Endometrial microvascular endothelial cells (primary cell): ENCODE results near the gene FUBP1. TPM values are rescaled to one million over a fixed set of nuclear protein-coding genes. Genes with fewer than 3 reads are reported as not detected.
"Not testable (repeated sequence)": the region's sequence is repeated elsewhere in the genome, so short reads cannot be mapped to it uniquely, and the experiment has no call there.

Experiments used
- in situ Hi-C: cut with HindIII; loops from 2 replicates; pipeline ENCODE4 v1.10.0; 2017; ENCODE audit warnings: low sequenced_read_pairs, low pct_unique_long_range_greater_than_20kb; ENCODE audit errors: inconsistent ontology term
- total RNA-seq: library from RNA; depleted of rRNA; stranded (reverse); fragments of >200 nt; gene quantifications from one replicate; pipeline ENCODE4 v1.2.3, GENCODE V29; 2015; ENCODE audit errors: inconsistent ontology term

The FUBP1 gene
- total RNA-seq, 1 donor from 2014 or later: 113 TPM

DNA sequence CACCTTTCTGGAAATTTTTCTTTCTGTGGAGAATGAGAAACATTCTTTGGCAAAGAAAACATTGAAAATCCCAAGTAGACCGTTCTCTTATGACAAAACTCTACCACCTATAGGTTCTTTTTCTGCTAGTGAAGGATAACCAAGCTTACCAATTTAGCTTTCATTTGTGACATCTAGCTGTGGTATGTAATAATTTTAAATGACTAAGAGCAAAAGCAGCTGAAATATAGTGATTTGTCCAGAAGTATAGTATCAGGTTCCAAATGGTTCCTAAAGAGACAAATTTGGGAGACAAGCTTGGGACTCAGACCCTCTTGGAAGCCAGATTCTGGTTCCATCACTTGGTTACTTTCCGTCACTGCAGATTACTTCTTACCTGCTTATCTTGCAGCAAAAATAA, 24.4 kb downstream of the FUBP1 start:
- in situ Hi-C loops: no loop called here

DNA sequence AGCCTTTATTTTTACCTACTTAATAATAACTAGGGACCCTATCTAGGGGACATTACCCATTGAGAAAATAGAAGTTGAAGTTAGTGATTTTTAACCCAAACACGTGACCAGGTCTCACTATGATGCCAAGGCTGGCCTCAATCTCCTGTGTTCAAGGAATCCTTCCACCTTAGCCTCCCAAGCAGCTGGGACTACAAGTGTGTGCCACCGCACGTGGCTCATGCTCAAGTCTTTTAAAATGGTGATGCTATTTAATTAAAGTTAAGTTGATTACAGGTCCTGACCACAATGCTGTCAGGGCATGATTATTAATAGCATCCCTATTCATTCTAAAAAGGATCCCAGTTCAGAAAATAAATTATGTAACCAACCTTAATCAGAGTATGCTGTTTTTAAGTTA, 25.0 kb downstream of the FUBP1 start:
- in situ Hi-C loops: no loop called here

DNA sequence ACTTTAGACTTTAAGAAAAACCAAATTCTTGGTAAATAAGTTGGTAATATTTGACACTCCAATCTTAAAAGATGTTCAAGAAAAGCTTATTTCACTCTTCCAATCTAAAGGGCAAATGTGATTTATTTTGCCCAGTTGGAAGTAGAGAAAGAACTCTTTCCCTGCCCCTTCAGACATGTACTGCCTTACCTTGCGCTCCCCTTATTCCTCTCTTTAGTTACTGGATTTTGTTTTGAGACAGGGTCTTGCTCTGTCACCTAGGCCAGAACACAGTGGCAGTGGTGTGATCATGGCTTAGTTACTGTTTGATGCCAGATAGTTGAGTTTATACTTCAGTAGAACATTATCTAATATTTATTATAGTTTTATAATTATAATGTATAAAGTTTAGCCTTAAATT, 27.5 kb downstream of the FUBP1 start:
- in situ Hi-C loops: no loop called here

DNA sequence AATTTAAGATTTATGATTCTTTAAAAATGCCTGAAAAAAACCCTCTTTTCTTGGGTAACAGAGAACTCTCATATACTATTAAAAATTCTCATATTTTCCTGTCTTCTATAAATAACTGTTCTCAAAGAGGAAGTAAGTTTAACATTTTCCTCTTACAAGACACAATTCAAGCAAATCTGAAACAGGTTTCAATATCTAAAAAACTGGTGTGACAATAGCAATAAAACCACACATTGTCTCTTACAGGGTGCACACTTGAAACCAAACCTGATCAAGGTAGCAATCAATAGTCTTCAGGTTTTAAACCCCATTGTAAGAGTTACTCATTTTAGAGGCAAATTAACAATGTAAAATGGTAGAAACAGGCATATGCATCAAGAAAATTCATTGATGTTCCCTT, 28.0 kb downstream of the FUBP1 start:
- in situ Hi-C loops: no loop called here

DNA sequence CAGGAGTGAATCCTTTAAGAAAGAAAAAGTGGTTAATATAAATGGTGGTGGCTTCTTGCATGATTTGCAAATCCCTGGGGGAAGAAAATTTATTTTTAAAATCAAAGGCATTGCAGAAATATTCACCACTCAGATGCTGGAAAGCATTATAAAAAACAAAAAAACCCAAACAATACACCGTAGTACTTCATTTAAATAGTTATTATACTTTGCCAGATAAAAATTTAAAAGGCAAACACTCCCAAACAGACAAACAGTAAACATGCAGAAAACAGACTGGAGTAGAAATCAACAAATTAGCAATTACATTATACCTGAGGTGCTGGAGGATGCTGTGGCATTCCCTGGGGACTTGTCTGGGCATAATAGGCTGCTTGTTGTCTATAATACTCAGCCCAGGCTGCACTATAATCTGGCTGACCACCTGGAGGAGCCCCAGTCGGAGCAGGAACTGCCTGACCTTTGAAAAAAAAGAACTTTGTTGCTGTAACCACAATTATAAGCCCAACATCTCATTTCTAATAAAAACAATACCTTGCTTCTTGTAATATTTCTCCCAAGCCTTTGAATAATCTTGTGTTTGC, 29.9 kb downstream of the FUBP1 start:
- in situ Hi-C loops: no loop called here

DNA sequence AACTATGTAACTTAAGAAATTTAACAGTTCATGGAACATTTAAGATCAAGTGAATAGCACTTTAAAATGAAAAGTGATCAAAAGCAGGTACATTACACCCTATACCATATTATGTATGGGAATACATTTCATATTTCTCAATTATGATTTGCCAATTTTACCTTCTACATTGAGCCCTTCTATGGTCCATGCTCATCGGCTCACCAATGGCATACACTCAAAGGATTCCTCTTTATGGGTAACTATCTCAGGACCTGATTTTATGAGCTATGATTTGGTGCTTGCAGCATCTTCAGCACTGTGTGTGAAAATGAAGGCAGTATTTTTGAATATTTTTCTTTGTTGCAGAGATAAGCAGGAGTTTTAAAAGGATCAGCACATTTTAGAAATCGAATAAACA, 33.5 kb downstream of the FUBP1 start:
- in situ Hi-C loops: no loop called here

DNA sequence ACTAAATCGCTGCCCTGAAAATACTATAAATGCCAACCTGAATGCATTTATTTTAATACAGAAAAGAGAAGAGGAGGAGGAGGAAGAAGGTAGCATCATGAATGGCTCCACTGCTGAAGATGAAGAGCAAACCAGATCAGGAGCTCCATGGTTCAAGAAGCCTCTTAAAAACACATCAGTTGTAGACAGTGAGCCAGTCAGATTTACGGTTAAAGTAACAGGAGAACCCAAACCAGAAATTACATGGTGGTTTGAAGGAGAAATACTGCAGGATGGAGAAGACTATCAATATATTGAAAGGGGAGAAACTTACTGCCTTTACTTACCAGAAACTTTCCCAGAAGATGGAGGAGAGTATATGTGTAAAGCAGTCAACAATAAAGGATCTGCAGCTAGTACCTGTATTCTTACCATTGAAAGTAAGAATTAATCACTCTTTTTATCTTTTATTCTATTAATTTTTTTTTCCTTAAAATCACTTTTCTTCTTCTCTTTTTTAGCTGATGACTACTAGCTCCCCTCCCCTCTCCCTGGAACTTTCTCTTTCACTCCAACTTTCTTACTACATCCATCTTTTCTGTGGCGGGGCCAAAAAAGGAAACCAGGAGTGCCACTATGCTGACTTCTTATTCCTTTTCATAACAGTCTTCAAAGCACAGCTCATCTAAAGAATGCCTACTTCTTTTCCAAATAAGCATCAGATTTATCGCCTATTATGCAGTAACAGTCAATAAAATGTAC, 36.3 kb downstream of the FUBP1 start:
- in situ Hi-C loops: no loop called here

DNA sequence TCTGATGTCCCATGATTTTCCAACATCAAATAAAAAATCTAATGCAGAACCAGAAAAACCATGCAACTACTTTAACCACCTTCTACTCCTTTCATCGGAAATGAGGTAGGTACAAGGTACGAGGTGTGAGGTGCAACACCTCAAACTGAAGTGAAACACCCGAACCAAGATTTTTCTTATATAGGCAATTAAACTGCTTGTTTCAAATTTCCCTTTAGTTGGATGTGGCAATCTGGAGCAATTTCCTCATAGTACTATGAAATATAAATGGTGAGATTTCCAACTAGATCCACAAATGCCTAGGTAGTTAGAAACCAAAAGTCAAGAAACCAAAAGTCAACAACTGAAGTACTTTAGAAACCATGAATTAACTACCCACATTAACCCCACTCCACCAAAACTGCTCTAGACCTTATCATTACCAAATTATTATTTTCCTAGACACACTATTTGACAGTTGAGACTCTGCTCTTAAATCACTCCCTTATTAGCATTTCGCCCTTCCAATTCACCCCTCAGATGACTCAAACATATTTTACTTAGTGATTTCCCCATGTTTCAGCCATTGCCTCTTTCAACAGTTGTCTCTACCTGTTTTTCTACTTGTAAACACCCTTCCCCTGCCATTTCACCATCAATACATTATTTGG, 37.8 kb downstream of the FUBP1 start:
- in situ Hi-C loops: no loop called here

DNA sequence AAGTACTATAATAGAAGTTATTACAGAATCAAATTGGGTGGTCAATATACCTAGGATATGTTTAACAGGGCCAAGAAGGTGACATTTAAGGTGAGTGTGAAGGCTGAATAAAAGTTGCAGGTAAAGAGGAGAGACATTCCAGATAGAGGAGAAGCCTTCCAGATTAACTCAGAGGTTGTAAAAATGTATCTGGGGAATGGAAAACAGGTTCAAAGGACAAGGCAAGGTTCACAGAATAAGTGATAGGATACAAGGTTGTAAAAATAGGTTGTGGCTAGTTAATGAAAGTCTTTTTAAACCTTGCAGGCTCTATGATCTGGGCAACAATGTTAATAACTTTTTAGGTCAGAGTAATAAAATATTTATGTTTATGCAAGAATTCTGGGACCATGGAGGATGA, 40.2 kb downstream of the FUBP1 start:
- in situ Hi-C loops: no loop called here

GRCh38 chr1:77929806-77930205, 49.1 kb downstream of the FUBP1 start:
- in situ Hi-C loops: no loop called here

- in situ Hi-C loops: no loop called here
Observed at GRCh38 chr1:77927414-77927813, 51.5 kb downstream of the FUBP1 start.

- in situ Hi-C loops: no loop called here
Observed at GRCh38 chr1:77926561-77927357, 52.1 kb downstream of the FUBP1 start.

- in situ Hi-C loops: no loop called here
Observed at GRCh38 chr1:77925956-77926355, 52.9 kb downstream of the FUBP1 start.

- in situ Hi-C loops: no loop called here
Observed at GRCh38 chr1:77925518-77925917, 53.4 kb downstream of the FUBP1 start.

DNA sequence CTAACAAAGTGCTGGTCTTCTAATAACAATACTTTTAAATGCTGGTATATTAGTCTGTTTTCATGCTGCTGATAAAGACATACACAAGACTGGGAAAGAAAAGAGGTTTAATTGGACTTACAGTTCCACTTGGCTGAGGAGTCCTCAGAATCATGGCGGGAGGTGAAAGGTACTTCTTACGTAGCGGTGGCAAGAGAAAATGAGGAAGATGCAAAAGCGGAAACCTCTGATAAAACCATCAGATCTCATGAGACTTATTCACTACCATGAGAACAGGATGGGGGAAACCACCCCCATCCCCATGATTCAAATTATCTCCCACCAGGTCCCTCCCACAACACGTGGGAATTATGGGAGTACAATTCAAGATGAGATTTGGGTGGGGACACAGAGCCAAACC, 60.0 kb downstream of the FUBP1 start:
- in situ Hi-C loops: not testable (repeated sequence)

GRCh38 chr1:77910116-77910515, 68.8 kb downstream of the FUBP1 start:
- in situ Hi-C loops: no loop called here

GRCh38 chr1:77906624-77907023, 72.2 kb downstream of the FUBP1 start:
- in situ Hi-C loops: no loop called here

DNA sequence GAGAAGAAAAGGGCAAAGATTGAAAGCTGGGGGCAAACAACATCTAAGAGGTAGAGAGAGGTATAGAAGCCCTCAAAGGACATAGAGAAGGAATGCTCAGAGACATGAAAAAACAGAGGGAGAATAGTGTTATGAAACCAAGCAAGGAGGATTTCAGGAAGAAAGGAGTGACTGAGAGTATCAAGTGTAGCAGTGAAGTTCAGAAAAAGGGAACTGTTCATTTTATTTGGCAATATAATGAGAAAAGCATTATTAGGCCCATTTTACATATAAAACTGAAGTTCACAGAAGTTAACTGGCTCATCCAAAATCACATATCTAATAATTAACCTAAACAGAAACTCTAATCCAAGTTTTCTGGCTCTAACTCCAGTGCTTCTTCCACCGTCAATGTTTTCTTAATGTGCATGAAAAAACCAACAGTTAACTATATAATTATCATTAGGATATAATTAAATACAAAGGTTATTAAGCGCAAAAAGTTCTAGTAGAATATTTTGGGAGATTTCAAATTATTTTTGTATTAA, 72.8 kb downstream of the FUBP1 start:
- in situ Hi-C loops: no loop called here

DNA sequence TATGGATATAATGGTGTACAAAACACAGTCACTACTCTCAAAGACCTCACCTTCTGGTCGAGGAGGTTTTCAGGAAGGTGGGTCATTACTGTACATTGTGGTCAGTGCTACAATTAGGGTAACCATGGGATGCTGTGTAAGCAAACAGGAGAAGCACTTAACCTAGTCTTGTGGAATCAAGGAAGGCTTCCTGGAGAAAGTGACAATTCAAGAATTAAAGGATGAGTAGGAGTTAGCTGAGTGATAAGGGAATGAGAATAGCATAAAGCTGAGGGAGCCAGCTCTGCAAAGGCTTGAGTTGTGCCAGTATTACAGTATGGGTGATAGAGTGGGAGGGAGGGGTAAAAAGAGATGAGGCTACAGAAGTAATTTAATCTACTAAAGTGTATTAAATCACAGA, 73.3 kb downstream of the FUBP1 start:
- in situ Hi-C loops: no loop called here
